ENCODE data around the gene SPRED3.
"Not testable (repeated sequence)": the region's sequence is repeated elsewhere in the genome, so short reads cannot be mapped to it uniquely, and the experiment has no call there.

Gene SPRED3

GRCh38 chr19:38422438-38422837 is 33.9 kb downstream of the SPRED3 start:
- no peak for DNase-seq

- DNase-seq, result no peak
Measured at GRCh38 chr19:38424272-38424671, 35.8 kb downstream of the SPRED3 start.

GRCh38 chr19:38425222-38425809 is 36.8 kb downstream of the SPRED3 start:
- no peak for DNase-seq

GRCh38 chr19:38425810-38426466 is 37.4 kb downstream of the SPRED3 start, which contains the start of gene RASGRP4:
Gene RASGRP4, minus strand, starts transcription at chr19:38426219. Its CDS starts 128 bp downstream, at chr19:38426091.
- no peak for DNase-seq

- not testable (repeated sequence) for DNase-seq
Measured at GRCh38 chr19:38427035-38427677, 38.7 kb downstream of the SPRED3 start.

- no peak for DNase-seq
Measured at GRCh38 chr19:38429055-38429810, 40.7 kb downstream of the SPRED3 start.

GRCh38 chr19:38429811-38430156 is 41.3 kb downstream of the SPRED3 start:
- no peak for DNase-seq

GRCh38 chr19:38430931-38431330 is 42.4 kb downstream of the SPRED3 start:
- no peak for DNase-seq

- no peak for DNase-seq
Measured at GRCh38 chr19:38433268-38433733, 44.8 kb downstream of the SPRED3 start, which contains the start of gene RYR1. Gene RYR1, plus strand, starts transcription at chr19:38433691. Its CDS starts 139 bp downstream, at chr19:38433830.

- DNase-seq, result no peak
Measured at GRCh38 chr19:38434549-38435051, 46.1 kb downstream of the SPRED3 start.

- no peak for DNase-seq
Measured at GRCh38 chr19:38437295-38437694, 48.8 kb downstream of the SPRED3 start.

- DNase-seq, result no peak
Measured at GRCh38 chr19:38437917-38438316, 49.4 kb downstream of the SPRED3 start.

GRCh38 chr19:38440592-38440991 is 52.1 kb downstream of the SPRED3 start:
- DNase-seq, result no peak

- no peak for DNase-seq
Measured at GRCh38 chr19:38441657-38442348, 53.3 kb downstream of the SPRED3 start.

- no peak for DNase-seq
Measured at GRCh38 chr19:38442736-38443135, 54.2 kb downstream of the SPRED3 start.

- DNase-seq, result no peak
Measured at GRCh38 chr19:38443458-38443999, 55.0 kb downstream of the SPRED3 start.

- no peak for DNase-seq
Measured at GRCh38 chr19:38444026-38444425, 55.5 kb downstream of the SPRED3 start.

GRCh38 chr19:38445362-38445761 is 56.9 kb downstream of the SPRED3 start:
- DNase-seq, result no peak

- no peak for DNase-seq
Measured at GRCh38 chr19:38448225-38448624, 59.7 kb downstream of the SPRED3 start.
